A673 (cell line): ENCODE data around the gene SRCAP.

Experiments used
- EZH2 ChIP-seq: fragments of 200-600 bp; sonication (generic); IDR thresholded peaks from 2 replicates; pipeline ENCODE4 v1.6.1; 2017; ENCODE audit warnings: borderline replicate concordance, low read depth, mild to moderate bottlenecking, mixed read lengths, antibody characterized with exemption, low read length; ENCODE audit not compliant: poor library complexity, severe bottlenecking
- TF ChIP-seq, protein P1 (sequence below): fragments of 300-800, 200-600 bp; sonication (generic); conservative IDR thresholded peaks from 2 replicates; pipeline ENCODE4 v1.5.1; 2017; ENCODE audit warnings: low read depth, mild to moderate bottlenecking, antibody characterized with exemption, low read length, moderate library complexity, mixed read lengths

DNA sequence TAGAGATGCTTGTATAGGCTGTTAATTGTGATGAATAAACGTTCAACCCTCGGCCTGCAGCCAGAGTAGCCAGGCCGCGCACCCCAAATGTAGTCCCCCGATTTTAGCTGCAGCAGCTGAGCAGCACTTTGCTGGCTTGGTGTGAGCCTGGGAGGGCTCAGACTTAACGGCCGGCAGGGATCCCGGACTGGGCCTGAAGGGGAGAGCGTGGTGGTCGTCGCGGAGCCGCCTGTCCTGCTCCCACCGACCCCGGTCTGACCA, 76.1 kb downstream of the SRCAP start:
- TF ChIP-seq, protein P1, sequence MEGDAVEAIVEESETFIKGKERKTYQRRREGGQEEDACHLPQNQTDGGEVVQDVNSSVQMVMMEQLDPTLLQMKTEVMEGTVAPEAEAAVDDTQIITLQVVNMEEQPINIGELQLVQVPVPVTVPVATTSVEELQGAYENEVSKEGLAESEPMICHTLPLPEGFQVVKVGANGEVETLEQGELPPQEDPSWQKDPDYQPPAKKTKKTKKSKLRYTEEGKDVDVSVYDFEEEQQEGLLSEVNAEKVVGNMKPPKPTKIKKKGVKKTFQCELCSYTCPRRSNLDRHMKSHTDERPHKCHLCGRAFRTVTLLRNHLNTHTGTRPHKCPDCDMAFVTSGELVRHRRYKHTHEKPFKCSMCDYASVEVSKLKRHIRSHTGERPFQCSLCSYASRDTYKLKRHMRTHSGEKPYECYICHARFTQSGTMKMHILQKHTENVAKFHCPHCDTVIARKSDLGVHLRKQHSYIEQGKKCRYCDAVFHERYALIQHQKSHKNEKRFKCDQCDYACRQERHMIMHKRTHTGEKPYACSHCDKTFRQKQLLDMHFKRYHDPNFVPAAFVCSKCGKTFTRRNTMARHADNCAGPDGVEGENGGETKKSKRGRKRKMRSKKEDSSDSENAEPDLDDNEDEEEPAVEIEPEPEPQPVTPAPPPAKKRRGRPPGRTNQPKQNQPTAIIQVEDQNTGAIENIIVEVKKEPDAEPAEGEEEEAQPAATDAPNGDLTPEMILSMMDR, result no peak
- no peak for TF ChIP-seq EZH2
